GM18909 (cell line): ENCODE measurements around the gene FBXO34.
A peak's percentile ranks its signal among the peaks of the same experiment; 100 is the strongest.
"Not testable (repeated sequence)": the region's sequence is repeated elsewhere in the genome, so short reads cannot be mapped to it uniquely, and the experiment has no call there.

Experiments used
- ATAC-seq: cut with Tn5 transposase; IDR thresholded peaks from one replicate; pipeline ENCODE4 v1.9.1; 2021; ENCODE audit warnings: mild to moderate bottlenecking; ENCODE audit not compliant: unreplicated experiment, poor library complexity

Gene FBXO34

GRCh38 chr14:55306938-55307589 is 35.8 kb downstream of the FBXO34 start:
- no peak for ATAC-seq

GRCh38 chr14:55309154-55309553 is 37.9 kb downstream of the FBXO34 start:
- ATAC-seq = no peak

- no peak for ATAC-seq
Observed at GRCh38 chr14:55309761-55310365, 38.6 kb downstream of the FBXO34 start.

GRCh38 chr14:55312379-55313030 is 41.3 kb downstream of the FBXO34 start:
- not testable (repeated sequence) for ATAC-seq

- ATAC-seq = no peak
Observed at GRCh38 chr14:55313480-55313879, 42.3 kb downstream of the FBXO34 start.

GRCh38 chr14:55314449-55314848 is 43.2 kb downstream of the FBXO34 start:
- no peak for ATAC-seq

GRCh38 chr14:55316564-55316963 is 45.3 kb downstream of the FBXO34 start:
- ATAC-seq = no peak

- no peak for ATAC-seq
Observed at GRCh38 chr14:55317542-55318306, 46.5 kb downstream of the FBXO34 start.

- ATAC-seq = no peak
Observed at GRCh38 chr14:55318694-55319093, 47.5 kb downstream of the FBXO34 start.

GRCh38 chr14:55323910-55324309 is 52.7 kb downstream of the FBXO34 start:
- no peak for ATAC-seq

GRCh38 chr14:55324812-55325211 is 53.6 kb downstream of the FBXO34 start:
- ATAC-seq = no peak

GRCh38 chr14:55327179-55327578 is 56.0 kb downstream of the FBXO34 start:
- ATAC-seq = peak; percentile 79

- ATAC-seq = no peak
Observed at GRCh38 chr14:55328317-55328716, 57.1 kb downstream of the FBXO34 start.

- no peak for ATAC-seq
Observed at GRCh38 chr14:55329999-55330710, 58.9 kb downstream of the FBXO34 start.

GRCh38 chr14:55332654-55333570 is 61.7 kb downstream of the FBXO34 start:
- ATAC-seq = peak; percentile 73

GRCh38 chr14:55333711-55334485 is 62.7 kb downstream of the FBXO34 start:
- ATAC-seq = peak; percentile 56

GRCh38 chr14:55336162-55336561 is 64.9 kb downstream of the FBXO34 start:
- ATAC-seq = no peak

- ATAC-seq = no peak
Observed at GRCh38 chr14:55336691-55337090, 65.5 kb downstream of the FBXO34 start.

- peak; percentile 79 for ATAC-seq
Observed at GRCh38 chr14:55339770-55340169, 68.5 kb downstream of the FBXO34 start.
